ENCODE measurements around the gene MPV17L2.

The MPV17L2 gene

DNA sequence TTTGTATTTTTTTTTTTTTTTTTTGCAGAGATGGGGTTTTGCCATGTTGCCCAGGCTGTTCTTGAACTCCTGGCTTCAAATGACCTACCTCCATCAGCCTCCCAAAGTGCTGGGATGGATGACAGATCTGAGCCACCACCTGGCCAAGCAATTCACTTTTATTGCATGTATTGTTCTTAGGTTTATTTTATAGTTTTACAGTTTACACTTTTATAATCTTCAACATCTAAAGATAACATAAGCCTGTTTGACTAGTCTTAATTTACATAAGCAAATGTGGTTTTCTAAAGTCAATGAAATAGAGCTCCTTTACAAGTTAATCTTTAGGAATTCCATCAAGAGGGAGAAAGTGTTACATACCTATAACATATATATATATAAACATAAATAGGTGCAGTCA lies 9.5 kb upstream of the MPV17L2 start:
- no peaks in the 10 kb centered on the region for H3K9me2 ChIP-seq (replicated peaks; ENCODE audit: insufficient read depth, low read length)
- H3K4me2 ChIP-seq (ENCODE audit: low read depth, low read length), result no peak overlapping the region
- H3K9me3 ChIP-seq (replicated peaks; ENCODE audit: insufficient read depth, low read length), result no peaks in the 10 kb centered on the region
- no peaks in the 10 kb centered on the region for H3F3A ChIP-seq (ENCODE audit: insufficient read depth, low read length)
- TF ChIP-seq EZH2phosphoT487 (IDR thresholded peaks at IDR 0.05; ENCODE audit: low read length) (no peak), EZH2 (optimal IDR thresholded peaks at IDR 0.05; ENCODE audit: low read depth, low read length) (no peak)
- TF ChIP-seq, protein P1, sequence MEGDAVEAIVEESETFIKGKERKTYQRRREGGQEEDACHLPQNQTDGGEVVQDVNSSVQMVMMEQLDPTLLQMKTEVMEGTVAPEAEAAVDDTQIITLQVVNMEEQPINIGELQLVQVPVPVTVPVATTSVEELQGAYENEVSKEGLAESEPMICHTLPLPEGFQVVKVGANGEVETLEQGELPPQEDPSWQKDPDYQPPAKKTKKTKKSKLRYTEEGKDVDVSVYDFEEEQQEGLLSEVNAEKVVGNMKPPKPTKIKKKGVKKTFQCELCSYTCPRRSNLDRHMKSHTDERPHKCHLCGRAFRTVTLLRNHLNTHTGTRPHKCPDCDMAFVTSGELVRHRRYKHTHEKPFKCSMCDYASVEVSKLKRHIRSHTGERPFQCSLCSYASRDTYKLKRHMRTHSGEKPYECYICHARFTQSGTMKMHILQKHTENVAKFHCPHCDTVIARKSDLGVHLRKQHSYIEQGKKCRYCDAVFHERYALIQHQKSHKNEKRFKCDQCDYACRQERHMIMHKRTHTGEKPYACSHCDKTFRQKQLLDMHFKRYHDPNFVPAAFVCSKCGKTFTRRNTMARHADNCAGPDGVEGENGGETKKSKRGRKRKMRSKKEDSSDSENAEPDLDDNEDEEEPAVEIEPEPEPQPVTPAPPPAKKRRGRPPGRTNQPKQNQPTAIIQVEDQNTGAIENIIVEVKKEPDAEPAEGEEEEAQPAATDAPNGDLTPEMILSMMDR (IDR thresholded peaks at IDR 0.05; ENCODE audit: low read length), result no peak
- H2AFZ ChIP-seq (ENCODE audit: low read length), result no peak overlapping the region
- H3K9ac ChIP-seq (ENCODE audit: low read length), result no peak overlapping the region
- no peak overlapping the region for H3K27ac ChIP-seq (ENCODE audit: low read length)
- no peaks in the 10 kb centered on the region for H4K20me1 ChIP-seq (ENCODE audit: insufficient read depth, low read length)
- no peaks in the 10 kb centered on the region for H3K4me1 ChIP-seq (ENCODE audit: low read length)
- no peak for DNase-seq
- no peaks in the 10 kb centered on the region for H3K79me2 ChIP-seq (ENCODE audit: low read length)
- H3K4me3 ChIP-seq (ENCODE audit: low read length), result no peak overlapping the region
- H3K36me3 ChIP-seq (replicated peaks; ENCODE audit: insufficient read depth, low read length), result no peaks in the 10 kb centered on the region
- no peaks in the 10 kb centered on the region; the same call in 1 of the 2 replicates for H3K27me3 ChIP-seq (replicated peaks; ENCODE audit: insufficient read depth, low read length)

- no peak overlapping the region for H3K4me3 ChIP-seq (ENCODE audit: low read length)
- H3K9ac ChIP-seq (ENCODE audit: low read length), result no peak overlapping the region
- no peaks in the 10 kb centered on the region for H3F3A ChIP-seq (ENCODE audit: insufficient read depth, low read length)
- no peaks in the 10 kb centered on the region; the same call in 1 of the 2 replicates for H3K27me3 ChIP-seq (replicated peaks; ENCODE audit: insufficient read depth, low read length)
- no peak overlapping the region for H3K4me2 ChIP-seq (ENCODE audit: low read depth, low read length)
- TF ChIP-seq, protein P1 (IDR thresholded peaks at IDR 0.05; ENCODE audit: low read length), result no peak
- TF ChIP-seq EZH2phosphoT487 (IDR thresholded peaks at IDR 0.05; ENCODE audit: low read length) (no peak), EZH2 (optimal IDR thresholded peaks at IDR 0.05; ENCODE audit: low read depth, low read length) (no peak)
- no peaks in the 10 kb centered on the region for H4K20me1 ChIP-seq (ENCODE audit: insufficient read depth, low read length)
- H2AFZ ChIP-seq (ENCODE audit: low read length), result no peak overlapping the region
- no peaks in the 10 kb centered on the region for H3K79me2 ChIP-seq (ENCODE audit: low read length)
- H3K27ac ChIP-seq (ENCODE audit: low read length), result no peak overlapping the region
- no peaks in the 10 kb centered on the region for H3K9me3 ChIP-seq (replicated peaks; ENCODE audit: insufficient read depth, low read length)
- H3K9me2 ChIP-seq (replicated peaks; ENCODE audit: insufficient read depth, low read length), result no peaks in the 10 kb centered on the region
- H3K36me3 ChIP-seq (replicated peaks; ENCODE audit: insufficient read depth, low read length), result no peaks in the 10 kb centered on the region
- no peaks in the 10 kb centered on the region for H3K4me1 ChIP-seq (ENCODE audit: low read length)
- no peak for DNase-seq
Measured at GRCh38 chr19:18185538-18185937, 7.5 kb upstream of the MPV17L2 start.

GRCh38 chr19:18190278-18190677 lies 2.7 kb upstream of the MPV17L2 start:
- Histone ChIP-seq H3K36me3 (replicated peaks; ENCODE audit: insufficient read depth, low read length) (no peaks in the 10 kb centered on the region), H3K79me2 (ENCODE audit: low read length) (peaks cover 7% of the 10 kb centered on the region), H3K27ac (ENCODE audit: low read length) (no peak overlapping the region), H2AFZ (ENCODE audit: low read length) (no peak overlapping the region), H3K9ac (ENCODE audit: low read length) (no peak overlapping the region), H4K20me1 (ENCODE audit: insufficient read depth, low read length) (no peaks in the 10 kb centered on the region), H3K27me3 (replicated peaks; ENCODE audit: insufficient read depth, low read length) (no peaks in the 10 kb centered on the region; the same call in 1 of the 2 replicates), H3K9me3 (replicated peaks; ENCODE audit: insufficient read depth, low read length) (no peaks in the 10 kb centered on the region), H3K9me2 (replicated peaks; ENCODE audit: insufficient read depth, low read length) (no peaks in the 10 kb centered on the region), H3K4me1 (ENCODE audit: low read length) (peaks cover 8% of the 10 kb centered on the region; the same call in 1 of the 2 replicates), H3F3A (ENCODE audit: insufficient read depth, low read length) (peaks cover 11% of the 10 kb centered on the region), H3K4me2 (ENCODE audit: low read depth, low read length) (no peak overlapping the region), H3K4me3 (ENCODE audit: low read length) (no peak overlapping the region)
- no peak for TF ChIP-seq EZH2 (optimal IDR thresholded peaks at IDR 0.05; ENCODE audit: low read depth, low read length)
- TF ChIP-seq, protein P1 (IDR thresholded peaks at IDR 0.05; ENCODE audit: low read length), result no peak
- TF ChIP-seq EZH2phosphoT487 (IDR thresholded peaks at IDR 0.05; ENCODE audit: low read length), result no peak
- no peak for DNase-seq

Data from MM.1S (cell line).